SK-MEL-5 (cell line): ENCODE data around the gene UTF1. TPM values are rescaled to one million over a fixed set of nuclear protein-coding genes. Genes with fewer than 3 reads are reported as not detected.

Experiments
- DNase-seq: peaks from one replicate; pipeline ENCODE4 v3.0.0-alpha.2; 2016; ENCODE audit warnings: low read depth, low spot score
- in situ Hi-C: cut with HindIII; loops from 2 replicates; pipeline ENCODE4 v1.10.0; 2016; ENCODE audit warnings: low sequenced_read_pairs, high pct_unique_total_duplicates, low pct_unique_long_range_greater_than_20kb
- total RNA-seq: library from RNA; depleted of rRNA; stranded (reverse); fragments of >200 nt; shearing (Covaris generic); gene quantifications from 2 replicates; pipeline ENCODE4 v1.2.3, GENCODE V29; 2014; rRNA removed

The UTF1 gene
- total RNA-seq, 1 experiment from 2014 or later: not detected

- in situ Hi-C loops: no loop called here
- DNase-seq: no peak
Observed at GRCh38 chr10:133277277-133277992, 47.4 kb downstream of the UTF1 start.

- in situ Hi-C loops: no loop called here
- DNase-seq: no peak
Observed at GRCh38 chr10:133277993-133278576, 48.1 kb downstream of the UTF1 start.

GRCh38 chr10:133278577-133279265 lies 48.7 kb downstream of the UTF1 start:
- DNase-seq: no peak
- in situ Hi-C loops: no loop called here

GRCh38 chr10:133279326-133280226 lies 49.6 kb downstream of the UTF1 start:
- in situ Hi-C loops: no loop called here
- no peak for DNase-seq

GRCh38 chr10:133280391-133281059 lies 50.5 kb downstream of the UTF1 start:
- no peak for DNase-seq
- in situ Hi-C loops: no loop called here

GRCh38 chr10:133281084-133281483 lies 51.1 kb downstream of the UTF1 start:
- in situ Hi-C loops: no loop called here
- no peak for DNase-seq

Other genes starting within 250 kb of the UTF1 start
- not detected in 2 replicates for gene ADGRA1, start 142.3 kb upstream of the UTF1 start, total RNA-seq
- gene KNDC1, start 70.0 kb upstream of the UTF1 start, total RNA-seq: 0.34 and 0.45 TPM in 2 replicates
- gene VENTX, start 7.6 kb downstream of the UTF1 start, total RNA-seq: not detected in 2 replicates
- gene ADAM8, start 46.7 kb downstream of the UTF1 start, total RNA-seq: 0.05 and 0.64 TPM in 2 replicates
- 28.7 and 33.1 TPM in 2 replicates for gene TUBGCP2, start 78.7 kb downstream of the UTF1 start, total RNA-seq
- 15.2 and 28.1 TPM in 2 replicates for gene ZNF511, start 78.7 kb downstream of the UTF1 start, total RNA-seq
- not detected in 2 replicates for gene CALY, start 106.7 kb downstream of the UTF1 start, total RNA-seq
- not detected in 2 replicates for gene PRAP1, start 117.2 kb downstream of the UTF1 start, total RNA-seq
- gene FUOM, start 127.8 kb downstream of the UTF1 start, total RNA-seq: 22.1 and 30.2 TPM in 2 replicates
- 80.6 and 90.4 TPM in 2 replicates for gene ECHS1, start 143.1 kb downstream of the UTF1 start, total RNA-seq
- gene PAOX, start 149.0 kb downstream of the UTF1 start, total RNA-seq: 0.83 and 1.0 TPM in 2 replicates
- 34.9 and 38.5 TPM in 2 replicates for gene MTG1, start 163.9 kb downstream of the UTF1 start, total RNA-seq
- not detected in 2 replicates for gene SPRN, start 194.4 kb downstream of the UTF1 start, total RNA-seq
- gene SCART1, start 223.7 kb downstream of the UTF1 start, total RNA-seq: 0.29 and 0.37 TPM in 2 replicates